GM10847 (cell line): ENCODE data around the gene TBR1.

ENCODE experiments used
- POLR2A ChIP-seq: IDR thresholded peaks from 2 replicates; pipeline ENCODE4 v1.6.1; 2011; ENCODE audit not compliant: insufficient read length; ENCODE audit errors: extremely low read depth

TBR1 gene

GRCh38 chr2:161415987-161416707, at the start of gene TBR1:
Gene TBR1, plus strand, starts transcription at chr2:161416297. Its CDS starts 114 bp downstream, at chr2:161416411.
- no peak for TF ChIP-seq POLR2A

GRCh38 chr2:161367675-161368074, 48.4 kb upstream of the TBR1 start:
- TF ChIP-seq POLR2A, result no peak

DNA sequence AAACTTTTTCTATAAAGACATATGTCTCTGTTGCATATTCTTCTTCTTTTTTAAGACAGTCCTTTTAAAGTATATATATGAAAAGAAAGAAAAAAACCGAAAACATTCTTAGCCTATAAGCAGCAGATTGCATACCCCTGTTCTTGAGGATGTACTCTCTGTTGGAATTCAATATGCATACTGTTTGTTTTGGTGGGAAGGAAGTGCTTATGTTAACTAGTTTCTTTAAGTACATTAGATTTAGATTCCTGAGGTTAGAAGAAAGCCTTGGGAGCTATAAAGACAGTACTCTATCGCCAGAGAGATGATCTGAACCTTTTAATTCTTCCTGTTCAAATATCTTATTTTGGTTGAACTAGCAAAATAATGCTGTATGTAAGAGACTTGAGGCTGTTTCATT, 46.8 kb upstream of the TBR1 start:
- no peak for TF ChIP-seq POLR2A

DNA sequence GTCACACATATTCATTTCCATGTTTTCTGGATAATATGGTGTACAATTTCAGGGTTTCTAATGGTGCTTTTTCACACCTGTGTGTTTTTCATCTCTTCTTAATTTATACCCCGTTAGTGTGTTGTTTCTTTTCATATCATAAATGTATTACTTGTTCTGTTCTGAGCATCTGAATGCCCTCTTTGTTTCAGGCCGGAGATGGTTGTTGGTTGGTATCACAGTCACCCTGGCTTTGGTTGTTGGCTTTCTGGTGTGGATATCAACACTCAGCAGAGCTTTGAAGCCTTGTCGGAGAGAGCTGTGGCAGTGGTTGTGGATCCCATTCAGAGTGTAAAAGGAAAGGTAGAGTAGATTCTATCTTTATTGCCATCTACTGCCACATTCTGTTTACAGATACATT, 45.1 kb upstream of the TBR1 start:
- TF ChIP-seq POLR2A, result no peak

DNA sequence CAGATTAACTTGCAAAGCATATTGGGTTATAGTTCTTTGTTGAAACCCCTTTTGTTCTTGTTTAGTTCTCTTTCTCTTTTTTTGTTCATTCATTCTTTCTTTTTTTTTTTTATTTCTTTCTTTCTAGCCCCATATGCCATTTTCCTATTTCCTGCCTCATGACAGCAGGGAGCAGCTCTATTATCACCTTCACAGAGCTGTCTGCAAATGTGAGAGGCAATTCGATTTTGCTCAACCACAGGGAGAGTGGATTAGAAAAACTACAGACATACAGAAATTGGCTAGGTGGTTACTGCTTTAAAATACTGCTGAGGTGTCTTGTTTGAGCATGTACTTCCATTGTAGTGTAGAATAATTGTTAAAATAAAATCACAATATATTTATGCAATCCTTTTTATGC, 44.2 kb upstream of the TBR1 start:
- TF ChIP-seq POLR2A, result no peak

DNA sequence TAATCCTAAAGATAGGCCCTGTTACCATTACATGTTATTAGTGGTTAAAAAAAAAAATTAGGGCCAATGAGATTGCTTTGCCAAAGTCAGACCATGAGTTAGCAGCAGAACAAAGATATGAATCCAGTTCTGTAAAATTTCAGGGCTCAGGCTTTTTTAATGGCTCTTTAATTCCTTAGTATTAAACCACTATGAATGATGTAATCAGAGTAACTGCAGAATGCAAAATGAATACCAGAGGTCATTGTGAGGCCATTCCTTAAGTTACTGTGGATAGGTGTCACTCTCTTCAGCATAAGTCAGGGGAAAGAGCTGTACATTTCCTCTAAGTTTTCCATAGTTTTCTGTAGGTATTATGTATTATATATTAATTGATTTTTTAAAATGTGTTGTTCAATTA, 42.2 kb upstream of the TBR1 start:
- no peak for TF ChIP-seq POLR2A

GRCh38 chr2:161374446-161374845, 41.7 kb upstream of the TBR1 start:
- TF ChIP-seq POLR2A, result no peak

DNA sequence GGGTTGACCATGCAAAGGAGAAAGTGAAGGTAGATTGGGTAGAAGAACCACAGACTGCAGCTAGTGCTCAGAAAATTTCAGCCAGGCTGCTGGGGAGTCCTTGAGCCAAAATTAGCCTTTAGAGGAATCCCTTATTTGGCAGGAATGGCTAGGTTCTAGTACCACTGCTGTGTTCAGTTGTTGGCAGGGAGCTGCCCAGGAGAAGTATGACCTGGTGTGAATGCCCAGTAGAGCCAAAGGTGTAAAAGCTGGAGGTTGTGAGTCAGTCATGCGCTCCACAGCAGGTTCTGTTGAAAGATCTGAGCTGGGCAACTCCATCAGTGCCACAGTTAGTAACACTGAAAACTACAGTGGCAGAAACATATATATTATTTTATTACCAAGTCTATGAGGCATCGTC, 36.4 kb upstream of the TBR1 start:
- no peak for TF ChIP-seq POLR2A

DNA sequence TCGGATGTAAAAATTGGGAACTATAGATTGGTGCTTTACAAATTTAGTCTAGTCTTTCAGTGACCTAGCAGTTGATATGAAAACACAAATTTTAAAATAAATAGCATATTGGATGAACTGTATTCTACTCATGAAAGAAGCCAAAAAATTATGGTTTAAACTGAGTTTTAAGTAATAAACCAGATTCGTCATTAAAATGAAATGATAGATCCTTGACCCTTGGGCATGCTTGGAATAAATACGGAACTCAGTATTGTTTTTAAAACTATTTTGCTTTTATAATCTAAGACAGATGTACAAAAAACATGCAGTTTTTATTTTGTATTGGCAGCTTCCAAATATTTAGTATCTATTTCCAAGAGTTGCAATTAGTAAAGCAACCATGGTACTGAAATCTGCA, 34.6 kb upstream of the TBR1 start:
- no peak for TF ChIP-seq POLR2A

DNA sequence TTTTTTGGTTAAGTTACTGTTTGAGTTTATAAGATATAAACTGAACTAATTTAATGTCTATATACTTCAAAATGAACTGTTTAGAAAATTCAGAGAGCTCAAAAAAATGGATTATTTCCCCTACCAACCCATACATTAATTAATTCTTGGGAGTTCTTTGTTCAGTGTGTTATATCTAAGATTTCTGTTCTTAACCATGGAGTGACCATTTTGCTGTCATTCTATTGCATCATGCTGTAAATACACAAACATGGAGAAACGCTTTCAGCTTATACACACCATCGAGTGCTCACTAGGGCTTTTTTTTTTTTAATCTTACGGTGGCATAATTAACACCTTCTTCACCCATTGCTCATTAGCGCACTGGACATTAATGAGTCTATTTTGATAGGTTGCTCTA, 33.4 kb upstream of the TBR1 start:
- no peak for TF ChIP-seq POLR2A

- TF ChIP-seq POLR2A, result no peak
These were observed 31.2 kb upstream of the TBR1 start for GRCh38 chr2:161384864-161385263.

DNA sequence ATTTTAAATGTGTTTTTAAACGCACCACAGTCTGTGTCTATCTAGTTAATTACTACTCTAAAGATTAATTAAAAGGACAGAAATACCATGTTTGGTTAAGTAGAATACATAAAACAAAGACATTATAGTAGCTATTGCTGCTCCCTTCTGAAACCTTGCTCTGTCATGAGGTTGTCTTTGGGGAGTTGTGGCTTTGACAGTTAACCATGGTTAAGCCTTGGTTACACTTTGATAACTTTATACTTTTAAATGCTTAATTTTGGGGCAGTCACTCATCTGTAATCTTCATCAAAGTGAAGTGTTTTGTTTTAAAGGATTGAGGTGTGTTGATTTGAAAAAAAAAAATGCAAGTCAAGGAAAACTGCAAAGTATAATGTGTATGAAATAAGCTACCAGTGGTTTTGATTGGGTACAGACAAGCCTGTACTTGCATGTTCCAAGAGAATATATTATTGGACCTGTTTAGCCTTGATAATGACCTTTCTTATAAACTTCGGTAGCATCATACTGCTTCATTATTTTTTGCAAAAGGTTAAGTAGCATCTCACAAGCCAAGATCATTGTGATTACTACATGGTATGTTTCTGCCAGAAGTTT, 29.8 kb upstream of the TBR1 start:
- TF ChIP-seq POLR2A, result no peak

- TF ChIP-seq POLR2A, result no peak
These were observed 27.8 kb upstream of the TBR1 start for GRCh38 chr2:161388146-161388779.

GRCh38 chr2:161391737-161392506, 24.2 kb upstream of the TBR1 start:
- no peak for TF ChIP-seq POLR2A

DNA sequence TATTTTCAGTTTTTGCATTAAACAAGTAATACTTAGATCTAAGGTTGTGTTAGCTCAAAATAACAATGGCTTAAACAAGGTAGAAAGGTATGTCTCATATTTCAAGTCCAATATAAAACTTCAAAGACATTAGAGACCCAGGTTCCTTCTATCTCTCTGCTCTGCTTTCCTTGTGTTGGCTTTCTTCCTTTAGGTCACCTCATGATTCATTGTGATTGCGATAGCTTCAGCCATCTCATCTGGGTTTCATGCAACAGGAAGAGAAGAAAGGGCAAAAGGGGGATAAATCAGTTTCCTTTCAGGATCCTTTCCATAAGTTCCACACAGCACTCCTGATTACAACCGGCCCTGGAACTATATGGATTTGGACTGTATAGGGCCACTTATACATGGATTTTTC, 16.0 kb upstream of the TBR1 start:
- TF ChIP-seq POLR2A, result no peak

GRCh38 chr2:161402297-161402696, 13.8 kb upstream of the TBR1 start:
- no peak for TF ChIP-seq POLR2A

- no peak for TF ChIP-seq POLR2A
These were observed 9.8 kb upstream of the TBR1 start for GRCh38 chr2:161406316-161406715.

DNA sequence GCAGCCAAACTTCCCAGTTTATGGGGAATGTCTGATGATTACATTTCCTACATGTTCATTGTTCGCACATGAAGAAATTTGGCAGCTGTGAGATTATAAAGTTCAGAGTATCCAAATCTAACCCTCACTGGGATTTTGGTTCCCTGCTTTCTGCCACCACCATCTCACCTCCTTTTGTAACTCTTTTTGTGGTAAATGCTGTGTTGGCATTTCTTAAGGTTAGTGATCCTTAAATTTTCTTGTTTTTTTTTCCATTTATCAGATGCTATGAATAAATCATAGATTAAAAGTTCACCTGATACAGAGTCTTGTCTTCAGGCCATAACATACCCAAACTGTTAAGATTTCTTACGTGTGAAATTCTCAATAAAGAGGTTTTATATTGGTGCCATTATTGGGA, 8.5 kb upstream of the TBR1 start:
- TF ChIP-seq POLR2A, result no peak
